ENCODE data around the gene CLDN24.

- TF ChIP-seq CTCF (IDR thresholded peaks at IDR 0.05; ENCODE audit: insufficient read depth, low read length), result no peak
- no peak for TF ChIP-seq REST (IDR thresholded peaks at IDR 0.05; ENCODE audit: insufficient replicate concordance, low read depth)
- TF ChIP-seq POLR2AphosphoS5 (IDR thresholded peaks at IDR 0.05; ENCODE audit: low read depth), result no peak
- TF ChIP-seq SPI1 (IDR thresholded peaks at IDR 0.05; ENCODE audit: borderline replicate concordance, low read depth), result no peak
Observed at GRCh38 chr4:183304067-183304466, 18.2 kb downstream of the CLDN24 start.
